Breast epithelium (tissue), 3 donors: ENCODE results near the gene LILRA5.

Source experiments
- CTCF ChIP-seq, 3 donors: fragments of 450-650 bp; IDR thresholded peaks; one replicate each; pipeline ENCODE4 v1.5.1; 2016 to 2017; ENCODE audit warnings: antibody characterized with exemption in 3 of 3, mild to moderate bottlenecking in 3 of 3, moderate library complexity in 3 of 3
- POLR2A ChIP-seq: fragments of 450-650 bp; IDR thresholded peaks from one replicate; pipeline ENCODE4 v1.6.1; 2016; ENCODE audit warnings: antibody characterized with exemption, mild to moderate bottlenecking, moderate library complexity
- POLR2AphosphoS5 ChIP-seq, 3 donors: sonication (generic); formaldehyde crosslinking; IDR thresholded peaks; one replicate each; pipeline ENCODE4 v1.6.1; 2017; ENCODE audit warnings: antibody characterized with exemption in 3 of 3

DNA sequence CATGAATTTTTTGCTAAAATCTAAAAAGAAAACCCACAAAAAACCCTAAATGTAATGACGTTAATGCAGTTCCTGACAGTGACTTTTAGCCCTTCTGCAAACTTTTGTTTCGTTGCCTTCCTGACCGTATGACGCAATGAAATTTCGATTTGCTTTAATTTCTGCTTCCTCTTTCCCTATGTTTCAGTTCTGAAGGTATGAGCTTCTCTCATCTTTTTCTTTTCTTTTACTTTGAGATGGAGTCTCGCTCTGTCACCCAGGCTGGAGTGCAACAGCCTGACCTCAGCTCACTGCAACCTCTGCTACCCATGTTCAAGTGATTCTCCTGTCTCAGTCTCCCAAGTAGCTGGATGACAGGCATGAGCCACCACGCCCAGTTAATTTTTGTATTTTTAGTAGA, 6.1 kb upstream of the LILRA5 start:
- TF ChIP-seq CTCF (IDR thresholded peaks at IDR 0.05) (no peak), POLR2A (no peak), POLR2AphosphoS5 (IDR thresholded peaks at IDR 0.05) (no peak)
